ENCODE data around the gene GBP4. TPM values are rescaled to one million over a fixed set of nuclear protein-coding genes. Genes with fewer than 3 reads are reported as not detected.

The GBP4 gene
- total RNA-seq, 1 experiment from 2014 or later = 0.05 TPM

DNA sequence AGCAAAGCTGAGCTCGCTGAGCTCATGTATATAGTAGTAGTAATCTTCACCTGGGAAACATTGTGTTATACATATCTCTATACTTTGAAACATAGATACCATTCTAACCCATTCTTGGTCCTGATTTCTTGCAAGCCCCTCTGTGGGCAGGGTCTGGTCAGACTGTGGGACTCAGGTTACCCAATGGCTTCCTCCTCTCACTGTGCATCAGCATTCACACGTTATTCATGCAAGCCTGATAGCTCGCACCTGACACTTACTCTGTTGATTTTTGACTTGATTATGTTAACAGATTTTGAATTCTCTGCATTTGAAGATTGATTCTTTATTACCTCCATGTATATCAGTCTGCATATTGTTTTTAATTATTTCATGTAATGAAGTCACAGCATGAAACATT, 24.3 kb downstream of the GBP4 start:
- H3K9ac ChIP-seq (ENCODE audit: low read length) = no peak overlapping the region
- no TSS peak for BruUV-seq (replicated peaks)
- no peak for DNase-seq (ENCODE audit: low read depth, low spot score)
- no peaks in the 10 kb centered on the region for H4K20me1 ChIP-seq (ENCODE audit: insufficient read depth)
- POLR2A ChIA-PET = no interaction called here
- no peaks in the 10 kb centered on the region for H3K36me3 ChIP-seq (ENCODE audit: control insufficient read depth in 1 of 2, insufficient read depth in 2 of 2, low read length in 2 of 2)
- no peak overlapping the region for H2AFZ ChIP-seq (ENCODE audit: low read depth, low read length, poor library complexity, severe bottlenecking)
- H3K4me3 ChIP-seq (replicated peaks in 1 of 2; ENCODE audit: low read depth in 1 of 2, low read length in 2 of 2) = no peak overlapping the region
- H3K4me1 ChIP-seq (ENCODE audit: control insufficient read depth in 1 of 2, insufficient read depth in 2 of 2, low read length in 2 of 2) = no peaks in the 10 kb centered on the region
- CTCF ChIA-PET = no interaction called here
- RAD21 ChIA-PET (ENCODE audit: low non-redundant PET in 1 of 2, low total read pairs in 2 of 2, uncharacterized antibody in 2 of 2, unreplicated experiment in 2 of 2) = no interaction called here
- TF ChIP-seq SP1 (IDR thresholded peaks at IDR 0.05; ENCODE audit: low read depth) (no peak), TCF7L2 (IDR thresholded peaks at IDR 0.05; ENCODE audit: borderline replicate concordance, extremely low read depth, insufficient read depth, insufficient read length) (no peak), POLR2AphosphoS5 (IDR thresholded peaks at IDR 0.05; ENCODE audit: low read depth, low read length) (no peak)
- no peak overlapping the region for H3K4me2 ChIP-seq (ENCODE audit: low read length)
- H3K9me2 ChIP-seq (ENCODE audit: insufficient read depth) = no peaks in the 10 kb centered on the region
- intact Hi-C loops (cut with micrococcal nuclease) = no loop called here
- no peaks in the 10 kb centered on the region for H3K9me3 ChIP-seq (ENCODE audit: control insufficient read depth in 1 of 2, insufficient read depth in 1 of 2, low read depth in 1 of 2, low read length in 2 of 2)
- no peaks in the 10 kb centered on the region for H3K79me2 ChIP-seq (ENCODE audit: insufficient read depth, low read length)
- no peak for ATAC-seq
- no peak overlapping the region for H3K27ac ChIP-seq (ENCODE audit: low read depth, low read length)
- no peaks in the 10 kb centered on the region for H3K27me3 ChIP-seq (ENCODE audit: insufficient read depth, low read length)

GRCh38 chr1:89172468-89173143, 26.1 kb downstream of the GBP4 start:
- ATAC-seq (no peak), DNase-seq (ENCODE audit: low read depth, low spot score) (no peak)
- H3K4me1 ChIP-seq (ENCODE audit: control insufficient read depth in 1 of 2, insufficient read depth in 2 of 2, low read length in 2 of 2) = no peaks in the 10 kb centered on the region
- no peak overlapping the region for H3K4me2 ChIP-seq (ENCODE audit: low read length)
- no peak overlapping the region for H3K4me3 ChIP-seq (replicated peaks in 1 of 2; ENCODE audit: low read depth in 1 of 2, low read length in 2 of 2)
- H3K36me3 ChIP-seq (ENCODE audit: control insufficient read depth in 1 of 2, insufficient read depth in 2 of 2, low read length in 2 of 2) = no peaks in the 10 kb centered on the region
- no peak overlapping the region for H3K27ac ChIP-seq (ENCODE audit: low read depth, low read length)
- H3K9me3 ChIP-seq (ENCODE audit: control insufficient read depth in 1 of 2, insufficient read depth in 1 of 2, low read depth in 1 of 2, low read length in 2 of 2) = no peaks in the 10 kb centered on the region
- POLR2A ChIA-PET = no interaction called here
- no peaks in the 10 kb centered on the region for H4K20me1 ChIP-seq (ENCODE audit: insufficient read depth)
- no TSS peak for BruUV-seq (replicated peaks)
- H3K9me2 ChIP-seq (ENCODE audit: insufficient read depth) = no peaks in the 10 kb centered on the region
- H3K27me3 ChIP-seq (ENCODE audit: insufficient read depth, low read length) = no peaks in the 10 kb centered on the region
- H3K79me2 ChIP-seq (ENCODE audit: insufficient read depth, low read length) = no peaks in the 10 kb centered on the region
- intact Hi-C loops (cut with micrococcal nuclease) = no loop called here
- CTCF ChIA-PET = no interaction called here
- H3K9ac ChIP-seq (ENCODE audit: low read length) = no peak overlapping the region
- H2AFZ ChIP-seq (ENCODE audit: low read depth, low read length, poor library complexity, severe bottlenecking) = no peak overlapping the region
- RAD21 ChIA-PET (ENCODE audit: low non-redundant PET in 1 of 2, low total read pairs in 2 of 2, uncharacterized antibody in 2 of 2, unreplicated experiment in 2 of 2) = no interaction called here
- TF ChIP-seq, protein P1, sequence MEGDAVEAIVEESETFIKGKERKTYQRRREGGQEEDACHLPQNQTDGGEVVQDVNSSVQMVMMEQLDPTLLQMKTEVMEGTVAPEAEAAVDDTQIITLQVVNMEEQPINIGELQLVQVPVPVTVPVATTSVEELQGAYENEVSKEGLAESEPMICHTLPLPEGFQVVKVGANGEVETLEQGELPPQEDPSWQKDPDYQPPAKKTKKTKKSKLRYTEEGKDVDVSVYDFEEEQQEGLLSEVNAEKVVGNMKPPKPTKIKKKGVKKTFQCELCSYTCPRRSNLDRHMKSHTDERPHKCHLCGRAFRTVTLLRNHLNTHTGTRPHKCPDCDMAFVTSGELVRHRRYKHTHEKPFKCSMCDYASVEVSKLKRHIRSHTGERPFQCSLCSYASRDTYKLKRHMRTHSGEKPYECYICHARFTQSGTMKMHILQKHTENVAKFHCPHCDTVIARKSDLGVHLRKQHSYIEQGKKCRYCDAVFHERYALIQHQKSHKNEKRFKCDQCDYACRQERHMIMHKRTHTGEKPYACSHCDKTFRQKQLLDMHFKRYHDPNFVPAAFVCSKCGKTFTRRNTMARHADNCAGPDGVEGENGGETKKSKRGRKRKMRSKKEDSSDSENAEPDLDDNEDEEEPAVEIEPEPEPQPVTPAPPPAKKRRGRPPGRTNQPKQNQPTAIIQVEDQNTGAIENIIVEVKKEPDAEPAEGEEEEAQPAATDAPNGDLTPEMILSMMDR (IDR thresholded peaks at IDR 0.05 in 2 of 3, conservative IDR thresholded peaks at IDR 0.05 in 1 of 3; ENCODE audit: borderline replicate concordance in 1 of 3, insufficient read depth in 1 of 3, low read depth in 2 of 3, low read length in 2 of 3) = no peak
- TF ChIP-seq CBX3 (IDR thresholded peaks at IDR 0.05; ENCODE audit: low read depth) (no peak), SRF (IDR thresholded peaks at IDR 0.05; ENCODE audit: low read depth) (no peak), SIN3A (IDR thresholded peaks at IDR 0.05; ENCODE audit: low read depth) (no peak), EGR1 (IDR thresholded peaks at IDR 0.05; ENCODE audit: low read depth) (no peak), CEBPB (IDR thresholded peaks at IDR 0.05; ENCODE audit: low read depth) (no peak), FOSL1 (IDR thresholded peaks at IDR 0.05; ENCODE audit: low read depth) (no peak), ELF1 (IDR thresholded peaks at IDR 0.05; ENCODE audit: borderline replicate concordance, low read depth) (no peak), ZNF274 (IDR thresholded peaks at IDR 0.05; ENCODE audit: low read depth, low read length) (no peak), SP1 (IDR thresholded peaks at IDR 0.05; ENCODE audit: low read depth) (no peak), YY1 (IDR thresholded peaks at IDR 0.05; ENCODE audit: extremely low read depth, insufficient replicate concordance, low read depth, low read length) (no peak), JUND (IDR thresholded peaks at IDR 0.05) (no peak), EZH2phosphoT487 (IDR thresholded peaks at IDR 0.05; ENCODE audit: borderline replicate concordance) (no peak), RAD21 (IDR thresholded peaks at IDR 0.05; ENCODE audit: low read depth) (no peak)
- TF ChIP-seq, protein P2, sequence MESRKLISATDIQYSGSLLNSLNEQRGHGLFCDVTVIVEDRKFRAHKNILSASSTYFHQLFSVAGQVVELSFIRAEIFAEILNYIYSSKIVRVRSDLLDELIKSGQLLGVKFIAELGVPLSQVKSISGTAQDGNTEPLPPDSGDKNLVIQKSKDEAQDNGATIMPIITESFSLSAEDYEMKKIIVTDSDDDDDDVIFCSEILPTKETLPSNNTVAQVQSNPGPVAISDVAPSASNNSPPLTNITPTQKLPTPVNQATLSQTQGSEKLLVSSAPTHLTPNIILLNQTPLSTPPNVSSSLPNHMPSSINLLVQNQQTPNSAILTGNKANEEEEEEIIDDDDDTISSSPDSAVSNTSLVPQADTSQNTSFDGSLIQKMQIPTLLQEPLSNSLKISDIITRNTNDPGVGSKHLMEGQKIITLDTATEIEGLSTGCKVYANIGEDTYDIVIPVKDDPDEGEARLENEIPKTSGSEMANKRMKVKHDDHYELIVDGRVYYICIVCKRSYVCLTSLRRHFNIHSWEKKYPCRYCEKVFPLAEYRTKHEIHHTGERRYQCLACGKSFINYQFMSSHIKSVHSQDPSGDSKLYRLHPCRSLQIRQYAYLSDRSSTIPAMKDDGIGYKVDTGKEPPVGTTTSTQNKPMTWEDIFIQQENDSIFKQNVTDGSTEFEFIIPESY (IDR thresholded peaks at IDR 0.05; ENCODE audit: extremely low read depth, insufficient replicate concordance, low read length) = no peak

All from HCT116 (cell line).